ENCODE data around the gene RTL10. TPM values are rescaled to one million over a fixed set of nuclear protein-coding genes. Genes with fewer than 3 reads are reported as not detected.
A peak's percentile ranks its signal among the peaks of the same experiment; 100 is the strongest.

RTL10 gene
- total and polyA plus RNA-seq, 2 donors = 19.2 to 20.8 TPM

DNA sequence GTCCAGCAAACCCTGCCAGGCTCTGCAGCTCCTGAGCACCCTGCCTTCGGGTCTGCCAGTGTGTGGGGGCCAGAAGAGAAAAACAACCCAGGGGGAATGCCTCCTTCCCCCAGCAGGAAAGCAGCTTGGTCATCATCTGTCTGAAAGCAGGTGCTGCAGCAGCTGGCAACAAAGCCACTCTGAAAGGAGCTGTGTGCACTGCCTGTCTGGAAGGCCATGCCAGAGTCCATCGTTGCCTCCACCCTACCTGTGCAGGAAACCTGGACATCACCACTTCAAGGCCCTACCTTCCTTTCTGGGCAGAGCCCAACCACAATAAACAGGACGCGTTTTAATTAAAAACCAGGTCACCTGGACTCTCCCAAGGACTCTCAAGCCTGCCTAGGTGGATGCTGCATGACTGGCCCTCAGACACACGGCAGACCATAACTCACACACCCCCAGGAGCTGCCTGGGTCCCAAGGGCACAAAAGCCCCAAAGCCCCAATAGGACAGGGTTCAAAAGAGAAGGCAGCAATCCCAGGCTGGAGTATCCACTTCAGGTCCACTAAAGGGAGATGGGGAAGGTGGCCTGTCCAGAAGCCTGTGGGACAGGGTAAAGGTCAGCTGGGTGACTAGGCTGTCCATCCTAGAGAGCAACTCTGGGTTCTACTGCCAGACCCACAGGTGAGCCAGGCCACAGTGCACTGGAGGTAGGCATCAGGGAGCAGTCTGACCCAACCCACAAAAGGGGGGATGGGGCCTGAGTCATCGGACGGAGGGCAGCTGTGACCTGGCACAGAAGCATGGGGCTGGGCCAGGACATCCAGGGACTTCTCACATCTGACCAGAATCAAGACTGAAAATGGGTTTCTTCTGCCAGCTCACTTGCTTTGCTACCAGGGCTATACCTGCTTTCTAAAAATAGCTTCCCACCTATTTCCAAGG, 6.1 kb downstream of the RTL10 start:
- WGBS = 93% methylated on average over 7 of the region's 7 CpGs
- H3K9me3 ChIP-seq (ENCODE audit: control insufficient read depth in 2 of 2, insufficient read depth in 1 of 2, low read length in 1 of 2) = peaks cover 0 to 9% of the 10 kb centered on the region in 2 donors
- no peak for DNase-seq (ENCODE audit: low read depth in 6 of 9, low spot score in 9 of 9)
- H3K4me1 ChIP-seq (ENCODE audit: control insufficient read depth in 2 of 2, insufficient read depth in 2 of 2, low read length in 2 of 2) = peaks cover 39 to 85% of the 10 kb centered on the region in 2 donors
- no peaks in the 10 kb centered on the region for H3K27me3 ChIP-seq (ENCODE audit: control insufficient read depth in 2 of 2, insufficient read depth in 1 of 2, low read length in 1 of 2)
- H3K36me3 ChIP-seq (ENCODE audit: control insufficient read depth in 2 of 2, insufficient read depth in 2 of 2, low read length in 1 of 2) = peaks cover 40 to 72% of the 10 kb centered on the region in 2 donors
- no peak overlapping the region for H3K4me3 ChIP-seq (ENCODE audit: low read length in 2 of 2)
- H3K27ac ChIP-seq (ENCODE audit: low read depth in 1 of 2, low read length in 1 of 2) = no peak overlapping the region

- H3K4me3 ChIP-seq (ENCODE audit: low read length in 2 of 2) = no peak overlapping the region
- no peak for DNase-seq (ENCODE audit: low read depth in 6 of 9, low spot score in 9 of 9)
- no peak overlapping the region for H3K27ac ChIP-seq (ENCODE audit: low read depth in 1 of 2, low read length in 1 of 2)
- H3K27me3 ChIP-seq (ENCODE audit: control insufficient read depth in 2 of 2, insufficient read depth in 1 of 2, low read length in 1 of 2) = no peaks in the 10 kb centered on the region
- H3K36me3 ChIP-seq (ENCODE audit: control insufficient read depth in 2 of 2, insufficient read depth in 2 of 2, low read length in 1 of 2) = peaks cover 37 to 61% of the 10 kb centered on the region in 2 donors
- peaks cover 27 to 83% of the 10 kb centered on the region in 2 donors for H3K4me1 ChIP-seq (ENCODE audit: control insufficient read depth in 2 of 2, insufficient read depth in 2 of 2, low read length in 2 of 2)
- peaks cover 0 to 11% of the 10 kb centered on the region in 2 donors for H3K9me3 ChIP-seq (ENCODE audit: control insufficient read depth in 2 of 2, insufficient read depth in 1 of 2, low read length in 1 of 2)
- WGBS = 95% methylated on average over 2 of the region's 2 CpGs
Observed at GRCh38 chr22:19847345-19847632, 7.4 kb downstream of the RTL10 start.

DNA sequence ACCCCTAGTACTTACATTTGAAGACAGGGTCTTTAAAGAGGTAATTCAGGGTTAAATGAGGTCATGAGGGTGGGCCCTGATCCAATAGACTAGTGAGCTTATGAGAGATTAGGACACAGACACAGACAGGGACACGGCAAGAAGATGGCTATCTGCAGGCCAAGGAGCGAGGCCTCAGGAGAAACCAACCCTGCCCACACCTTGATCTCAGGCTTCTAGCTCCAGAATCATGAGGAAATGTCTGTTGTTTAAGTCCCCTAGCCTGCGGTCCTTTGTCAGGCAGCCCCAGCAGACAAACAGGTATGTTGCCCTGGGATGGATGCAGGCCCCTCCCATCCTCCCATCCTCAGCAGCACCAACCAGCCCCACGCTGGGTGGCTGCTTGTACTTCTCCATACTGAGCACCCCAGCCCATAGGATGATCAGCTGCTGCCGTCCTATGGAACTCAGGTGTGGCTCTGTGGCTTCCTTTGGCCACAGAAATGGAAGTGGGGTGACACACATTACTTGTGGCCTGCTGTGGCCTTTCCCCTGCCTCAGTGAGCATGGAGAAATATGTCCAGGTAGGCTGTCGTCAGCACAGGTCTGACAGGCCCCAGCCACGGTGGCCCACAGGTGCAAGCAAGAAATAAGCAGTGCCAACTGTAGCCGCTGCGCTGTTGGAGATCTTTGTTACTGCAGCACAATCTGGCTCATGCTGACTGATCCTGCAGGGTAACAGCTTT, 7.9 kb downstream of the RTL10 start:
- WGBS = 96% methylated on average over 9 of the region's 9 CpGs
- Histone ChIP-seq H3K9me3 (ENCODE audit: control insufficient read depth in 2 of 2, insufficient read depth in 1 of 2, low read length in 1 of 2) (peaks cover 0 to 11% of the 10 kb centered on the region in 2 donors), H3K27me3 (ENCODE audit: control insufficient read depth in 2 of 2, insufficient read depth in 1 of 2, low read length in 1 of 2) (no peaks in the 10 kb centered on the region), H3K36me3 (ENCODE audit: control insufficient read depth in 2 of 2, insufficient read depth in 2 of 2, low read length in 1 of 2) (peaks cover 32 to 56% of the 10 kb centered on the region in 2 donors), H3K4me3 (ENCODE audit: low read length in 2 of 2) (no peak overlapping the region), H3K27ac (ENCODE audit: low read depth in 1 of 2, low read length in 1 of 2) (no peak overlapping the region), H3K4me1 (ENCODE audit: control insufficient read depth in 2 of 2, insufficient read depth in 2 of 2, low read length in 2 of 2) (peaks cover 27 to 78% of the 10 kb centered on the region in 2 donors)
- DNase-seq (ENCODE audit: low read depth in 6 of 9, low spot score in 9 of 9) = no peak

DNA sequence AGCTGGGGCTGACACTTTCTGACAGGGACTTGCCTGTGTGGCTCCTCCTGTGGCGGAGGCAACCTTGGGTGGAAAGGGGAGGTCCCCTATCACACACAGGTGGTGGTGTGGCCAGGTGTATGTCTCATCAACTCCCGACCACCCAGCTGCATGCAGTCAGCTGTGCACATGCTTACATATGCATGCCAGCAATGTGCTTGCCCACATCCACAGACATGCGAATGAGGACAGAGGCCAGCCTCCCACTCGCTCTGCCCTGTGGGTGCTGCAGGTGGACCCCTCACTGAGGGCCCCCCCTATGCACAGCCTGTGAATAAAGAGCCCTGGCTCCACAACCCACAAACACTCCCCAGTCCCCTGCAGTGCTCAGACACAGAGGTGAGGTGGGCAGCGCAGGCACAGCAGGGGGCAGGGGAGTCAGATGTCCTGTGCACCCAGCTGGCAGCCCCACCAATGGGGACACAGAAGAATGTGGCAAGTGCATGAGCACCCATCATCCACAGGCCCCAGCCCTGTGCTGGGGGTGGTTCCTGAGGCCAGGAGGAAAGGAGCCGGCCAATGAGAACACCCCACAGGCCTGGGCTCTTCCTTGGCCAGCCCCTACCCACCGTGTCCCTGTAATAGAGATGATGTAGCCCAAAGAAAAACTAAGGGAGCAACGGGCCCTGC, 9.5 kb downstream of the RTL10 start:
- H3K27me3 ChIP-seq (ENCODE audit: control insufficient read depth in 2 of 2, insufficient read depth in 1 of 2, low read length in 1 of 2) = no peaks in the 10 kb centered on the region
- peaks cover 0 to 11% of the 10 kb centered on the region in 2 donors for H3K9me3 ChIP-seq (ENCODE audit: control insufficient read depth in 2 of 2, insufficient read depth in 1 of 2, low read length in 1 of 2)
- DNase-seq (ENCODE audit: low read depth in 6 of 9, low spot score in 9 of 9) = peak in 7 of 9 donors; percentile 44 to 84 (median 56)
- H3K4me1 ChIP-seq (ENCODE audit: control insufficient read depth in 2 of 2, insufficient read depth in 2 of 2, low read length in 2 of 2) = peaks cover 27 to 63% of the 10 kb centered on the region in 2 donors
- H3K4me3 ChIP-seq (ENCODE audit: low read length in 2 of 2) = no peak overlapping the region
- peaks cover 16 to 40% of the 10 kb centered on the region in 2 donors for H3K36me3 ChIP-seq (ENCODE audit: control insufficient read depth in 2 of 2, insufficient read depth in 2 of 2, low read length in 1 of 2)
- H3K27ac ChIP-seq (ENCODE audit: low read depth in 1 of 2, low read length in 1 of 2) = peak overlapping the region; percentile 55 to 83
- 69% methylated on average over 8 of the region's 8 CpGs for WGBS

GRCh38 chr22:19844377-19845053, 10.2 kb downstream of the RTL10 start:
- peaks cover 10 to 34% of the 10 kb centered on the region in 2 donors for H3K36me3 ChIP-seq (ENCODE audit: control insufficient read depth in 2 of 2, insufficient read depth in 2 of 2, low read length in 1 of 2)
- H3K9me3 ChIP-seq (ENCODE audit: control insufficient read depth in 2 of 2, insufficient read depth in 1 of 2, low read length in 1 of 2) = peaks cover 0 to 11% of the 10 kb centered on the region in 2 donors
- DNase-seq (ENCODE audit: low read depth in 6 of 9, low spot score in 9 of 9) = peak in 4 of 9 donors; percentile 19 to 70 (median 40)
- H3K27ac ChIP-seq (ENCODE audit: low read depth in 1 of 2, low read length in 1 of 2) = peak overlapping the region; percentile 55 to 83
- 23% methylated on average over 18 of the region's 18 CpGs for WGBS
- H3K27me3 ChIP-seq (ENCODE audit: control insufficient read depth in 2 of 2, insufficient read depth in 1 of 2, low read length in 1 of 2) = no peaks in the 10 kb centered on the region
- peaks cover 27 to 58% of the 10 kb centered on the region in 2 donors for H3K4me1 ChIP-seq (ENCODE audit: control insufficient read depth in 2 of 2, insufficient read depth in 2 of 2, low read length in 2 of 2)
- H3K4me3 ChIP-seq (ENCODE audit: low read length in 2 of 2) = no peak overlapping the region

- Histone ChIP-seq H3K9me3 (ENCODE audit: control insufficient read depth in 2 of 2, insufficient read depth in 1 of 2, low read length in 1 of 2) (peaks cover 0 to 11% of the 10 kb centered on the region in 2 donors), H3K4me1 (ENCODE audit: control insufficient read depth in 2 of 2, insufficient read depth in 2 of 2, low read length in 2 of 2) (peaks cover 26 to 57% of the 10 kb centered on the region in 2 donors), H3K4me3 (ENCODE audit: low read length in 2 of 2) (no peak overlapping the region), H3K27ac (ENCODE audit: low read depth in 1 of 2, low read length in 1 of 2) (no peak overlapping the region), H3K36me3 (ENCODE audit: control insufficient read depth in 2 of 2, insufficient read depth in 2 of 2, low read length in 1 of 2) (peaks cover 10 to 34% of the 10 kb centered on the region in 2 donors), H3K27me3 (ENCODE audit: control insufficient read depth in 2 of 2, insufficient read depth in 1 of 2, low read length in 1 of 2) (no peaks in the 10 kb centered on the region)
- 74% methylated on average over 11 of the region's 11 CpGs for WGBS
- no peak for DNase-seq (ENCODE audit: low read depth in 6 of 9, low spot score in 9 of 9)
Observed at GRCh38 chr22:19843857-19844376, 10.8 kb downstream of the RTL10 start.

DNA sequence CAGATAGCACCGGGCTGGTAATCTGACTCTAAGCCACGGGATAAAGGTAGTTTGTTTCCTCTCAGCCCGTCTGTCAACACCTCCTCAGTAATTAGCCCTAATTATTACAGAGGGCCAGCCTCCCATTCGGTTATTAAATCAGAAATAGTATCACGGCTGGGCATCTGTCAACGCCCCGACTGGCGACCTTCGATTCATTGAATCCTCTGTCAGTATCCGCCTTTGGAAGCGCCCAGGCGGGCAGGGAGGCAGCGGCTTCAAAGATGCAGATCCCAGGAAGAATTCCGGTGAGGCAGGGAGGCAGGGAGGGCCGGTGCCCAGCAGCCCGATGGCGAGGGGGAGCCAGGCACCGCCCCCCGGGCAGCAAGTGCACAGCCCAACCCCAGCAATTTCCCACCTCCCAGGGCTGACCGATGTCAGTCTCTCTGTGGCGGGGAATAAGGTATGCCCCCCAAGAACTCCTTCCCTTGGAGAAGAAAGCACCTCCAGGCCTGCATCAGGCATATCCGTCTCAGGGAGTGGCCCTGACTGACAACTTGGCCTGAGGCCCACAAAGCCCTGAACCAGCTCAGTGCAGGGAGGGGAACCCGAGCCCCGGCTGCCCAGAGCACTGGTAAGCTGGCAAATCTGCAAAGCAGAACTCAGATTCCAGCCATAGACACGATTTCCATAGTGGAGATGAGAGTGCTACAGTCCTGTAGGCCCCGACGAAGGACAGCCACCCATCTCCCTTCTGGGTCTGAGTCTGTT, 11.4 kb downstream of the RTL10 start:
- H3K27me3 ChIP-seq (ENCODE audit: control insufficient read depth in 2 of 2, insufficient read depth in 1 of 2, low read length in 1 of 2) = no peaks in the 10 kb centered on the region
- peaks cover 0 to 11% of the 10 kb centered on the region in 2 donors for H3K9me3 ChIP-seq (ENCODE audit: control insufficient read depth in 2 of 2, insufficient read depth in 1 of 2, low read length in 1 of 2)
- peaks cover 23 to 51% of the 10 kb centered on the region in 2 donors for H3K4me1 ChIP-seq (ENCODE audit: control insufficient read depth in 2 of 2, insufficient read depth in 2 of 2, low read length in 2 of 2)
- DNase-seq (ENCODE audit: low read depth in 6 of 9, low spot score in 9 of 9) = no peak
- H3K36me3 ChIP-seq (ENCODE audit: control insufficient read depth in 2 of 2, insufficient read depth in 2 of 2, low read length in 1 of 2) = peaks cover 10 to 28% of the 10 kb centered on the region in 2 donors
- no peak overlapping the region for H3K27ac ChIP-seq (ENCODE audit: low read depth in 1 of 2, low read length in 1 of 2)
- no peak overlapping the region for H3K4me3 ChIP-seq (ENCODE audit: low read length in 2 of 2)
- WGBS = 95% methylated on average over 27 of the region's 27 CpGs

Measured in thymus (tissue), 11 donors.